ENCODE data around the gene TRPV5. TPM values are rescaled to one million over a fixed set of nuclear protein-coding genes. Genes with fewer than 3 reads are reported as not detected.

Gene TRPV5
- total RNA-seq, 1 donor from 2014 or later = not detected

GRCh38 chr7:142886866-142887265 lies 46.7 kb downstream of the TRPV5 start:
- Mint-ChIP-seq H3K4me3 (ENCODE audit: unreplicated experiment) (no peak overlapping the region), H3K27me3 (ENCODE audit: low read depth) (peaks cover 15% of the 10 kb centered on the region), H3K4me1 (ENCODE audit: low read depth) (no peaks in the 10 kb centered on the region), H3K9me3 (ENCODE audit: low read depth) (no peaks in the 10 kb centered on the region), H3K36me3 (ENCODE audit: low read depth) (no peaks in the 10 kb centered on the region), H3K27ac (ENCODE audit: unreplicated experiment) (no peak overlapping the region)
- no peak for TF ChIP-seq CTCF (IDR thresholded peaks at IDR 0.05)
- no peak for DNase-seq (ENCODE audit: low spot score)

GRCh38 chr7:142885311-142886230 lies 48.0 kb downstream of the TRPV5 start, which contains the start of gene TRPV6:
Gene TRPV6, minus strand, starts transcription at chr7:142885745.
- TF ChIP-seq CTCF (IDR thresholded peaks at IDR 0.05) = no peak
- Mint-ChIP-seq H3K27me3 (ENCODE audit: low read depth) (peaks cover 17% of the 10 kb centered on the region), H3K36me3 (ENCODE audit: low read depth) (no peaks in the 10 kb centered on the region), H3K9me3 (ENCODE audit: low read depth) (no peaks in the 10 kb centered on the region), H3K4me3 (ENCODE audit: unreplicated experiment) (no peak within 1 kb of the TSS), H3K4me1 (ENCODE audit: low read depth) (no peaks in the 10 kb centered on the region), H3K27ac (ENCODE audit: unreplicated experiment) (no peak within 1 kb of the TSS)
- peak; percentile 69 for DNase-seq (ENCODE audit: low spot score)

GRCh38 chr7:142884286-142884640 lies 49.3 kb downstream of the TRPV5 start:
- no peak for TF ChIP-seq CTCF (IDR thresholded peaks at IDR 0.05)
- no peak for DNase-seq (ENCODE audit: low spot score)
- Mint-ChIP-seq H3K27ac (ENCODE audit: unreplicated experiment) (no peak overlapping the region), H3K4me1 (ENCODE audit: low read depth) (no peaks in the 10 kb centered on the region), H3K9me3 (ENCODE audit: low read depth) (no peaks in the 10 kb centered on the region), H3K36me3 (ENCODE audit: low read depth) (no peaks in the 10 kb centered on the region), H3K27me3 (ENCODE audit: low read depth) (peaks cover 29% of the 10 kb centered on the region), H3K4me3 (ENCODE audit: unreplicated experiment) (no peak overlapping the region)

- H3K27me3 Mint-ChIP-seq (ENCODE audit: low read depth) = peaks cover 31% of the 10 kb centered on the region
- no peak overlapping the region for H3K4me3 Mint-ChIP-seq (ENCODE audit: unreplicated experiment)
- H3K9me3 Mint-ChIP-seq (ENCODE audit: low read depth) = no peaks in the 10 kb centered on the region
- no peaks in the 10 kb centered on the region for H3K4me1 Mint-ChIP-seq (ENCODE audit: low read depth)
- no peak for TF ChIP-seq CTCF (IDR thresholded peaks at IDR 0.05)
- H3K36me3 Mint-ChIP-seq (ENCODE audit: low read depth) = no peaks in the 10 kb centered on the region
- no peak overlapping the region for H3K27ac Mint-ChIP-seq (ENCODE audit: unreplicated experiment)
- peak; percentile 43 for DNase-seq (ENCODE audit: low spot score)
Observed at GRCh38 chr7:142883571-142884285, 49.8 kb downstream of the TRPV5 start.

- no peak for TF ChIP-seq CTCF (IDR thresholded peaks at IDR 0.05)
- peaks cover 31% of the 10 kb centered on the region for H3K27me3 Mint-ChIP-seq (ENCODE audit: low read depth)
- no peaks in the 10 kb centered on the region for H3K36me3 Mint-ChIP-seq (ENCODE audit: low read depth)
- H3K4me3 Mint-ChIP-seq (ENCODE audit: unreplicated experiment) = no peak overlapping the region
- H3K4me1 Mint-ChIP-seq (ENCODE audit: low read depth) = no peaks in the 10 kb centered on the region
- no peak for DNase-seq (ENCODE audit: low spot score)
- H3K27ac Mint-ChIP-seq (ENCODE audit: unreplicated experiment) = no peak overlapping the region
- H3K9me3 Mint-ChIP-seq (ENCODE audit: low read depth) = no peaks in the 10 kb centered on the region
Observed at GRCh38 chr7:142883145-142883544, 50.4 kb downstream of the TRPV5 start.
